Endothelial cell of umbilical vein (primary cell): Measurements from ENCODE around the gene WDR43. TPM values are rescaled to one million over a fixed set of nuclear protein-coding genes. Genes with fewer than 3 reads are reported as not detected.

ENCODE experiments used
- BruUV-seq: library from RNA; stranded (reverse); fragments of 400-500 nt; replicated peaks from 2 replicates; lab custom pipeline; 2021; lab: Mats Ljungman, UMichigan
- CTCF ChIA-PET: fragments of 300-600, 350-600 bp; sonication (Branson Sonifier 250); formaldehyde crosslinking; loops from one replicate; lab custom pipeline; 2021; ENCODE audit warnings: antibody characterized with exemption, inconsistent platforms; lab: Charles Lee
- POLR2A ChIA-PET: fragments of 300-600, 350-600 bp; sonication (Branson Sonifier 250); formaldehyde crosslinking; loops from one replicate; lab custom pipeline; 2021; ENCODE audit warnings: antibody characterized with exemption, inconsistent platforms; lab: Charles Lee
- DNase-seq: peaks from one replicate; pipeline ENCODE4 v3.0.0-alpha.2; 2011; ENCODE audit warnings: low read depth, low spot score
- FAIRE-seq: peaks from 2 replicates; lab custom pipeline; 2011; peaks lifted over from hg19 to GRCh38; lab: Jason Lieb, UNC
- H2AFZ ChIP-seq: 2 replicates; pipeline ENCODE4 v1.6.0; 2012; ENCODE audit warnings: low read depth, low read length, control low read depth, inconsistent platforms
- H3K27ac ChIP-seq: 2 replicates; pipeline ENCODE4 v1.5.1; 2011; ENCODE audit warnings: low read depth, mild to moderate bottlenecking, control low read depth, low read length, moderate library complexity; ENCODE audit not compliant: insufficient read depth
- H3K27me3 ChIP-seq, 2 experiments: 2 replicates each; pipeline versions ENCODE4 v1.6.0 to v1.6.1; 2011; ENCODE audit warnings: low read length in 2 of 2, mixed read lengths in 1 of 2; ENCODE audit not compliant: control insufficient read depth in 2 of 2, insufficient read depth in 2 of 2
- H3K36me3 ChIP-seq, 2 experiments: 2 replicates in 1 of 2; 3 replicates in 1 of 2; pipeline ENCODE4 v1.5.1; 2011; ENCODE audit warnings: low read length in 2 of 2, mild to moderate bottlenecking in 1 of 2, moderate library complexity in 1 of 2; ENCODE audit not compliant: control insufficient read depth in 2 of 2, insufficient read depth in 2 of 2; ENCODE audit errors: extremely low read depth in 1 of 2
- H3K4me1 ChIP-seq: 3 replicates; pipeline ENCODE4 v1.5.1; 2011; ENCODE audit warnings: mild to moderate bottlenecking, low read length; ENCODE audit not compliant: control insufficient read depth, insufficient read depth; ENCODE audit errors: extremely low read depth
- H3K4me2 ChIP-seq: 2 replicates; pipeline ENCODE4 v1.6.1; 2011; ENCODE audit warnings: low read length, control low read depth, mixed read lengths; ENCODE audit not compliant: insufficient read depth
- H3K4me3 ChIP-seq, 3 experiments: fragments of 200-600 bp in 1 of 3; sonication (generic), shearing (Covaris generic) in 1 of 3; replicated peaks in 1 of 3; 2 replicates each; pipeline ENCODE4 v1.5.1; 2011 to 2016; ENCODE audit warnings: control low read depth in 3 of 3, low read length in 3 of 3, mild to moderate bottlenecking in 2 of 3, inconsistent platforms in 1 of 3, low read depth in 1 of 3, moderate library complexity in 1 of 3; ENCODE audit not compliant: insufficient read depth in 1 of 3
- H3K79me2 ChIP-seq: 2 replicates; pipeline ENCODE4 v1.6.0; 2012; ENCODE audit warnings: low read length, inconsistent platforms; ENCODE audit not compliant: control insufficient read depth, insufficient read depth
- H3K9ac ChIP-seq: replicated peaks from 2 replicates; pipeline ENCODE3; 2011; ENCODE audit warnings: low read length, control low read depth; ENCODE audit not compliant: insufficient read depth; ENCODE audit errors: extremely low read depth
- H3K9me1 ChIP-seq: replicated peaks from 3 replicates; pipeline ENCODE4 v1.6.0; 2011; ENCODE audit warnings: mild to moderate bottlenecking, low read length; ENCODE audit not compliant: control insufficient read depth, insufficient read depth; ENCODE audit errors: extremely low read depth
- H3K9me3 ChIP-seq: replicated peaks from 2 replicates; pipeline ENCODE4 v1.5.1; 2012; ENCODE audit warnings: low read length, inconsistent platforms; ENCODE audit not compliant: control insufficient read depth, insufficient read depth
- H4K20me1 ChIP-seq: replicated peaks from 2 replicates; pipeline ENCODE3; 2011; ENCODE audit warnings: mild to moderate bottlenecking, low read length; ENCODE audit not compliant: control insufficient read depth, insufficient read depth; ENCODE audit errors: extremely low read depth
- CTCF ChIP-seq, 2 donors: IDR thresholded peaks; 1 replicate in 1 of 2; 2 replicates in 1 of 2; pipeline ENCODE4 v1.5.1; 2011; ENCODE audit warnings: low read length in 2 of 2, mild to moderate bottlenecking in 2 of 2, moderate library complexity in 2 of 2, control low read depth in 1 of 2, inconsistent platforms in 1 of 2, low read depth in 1 of 2; ENCODE audit not compliant: insufficient read depth in 1 of 2; ENCODE audit errors: extremely low read depth in 1 of 2
- EZH2 ChIP-seq: IDR thresholded peaks from 2 replicates; pipeline ENCODE4 v1.6.1; 2012; ENCODE audit warnings: borderline replicate concordance, low read depth, mild to moderate bottlenecking, moderate library complexity, low read length, inconsistent platforms; ENCODE audit not compliant: severe bottlenecking
- FOS ChIP-seq: IDR thresholded peaks from 2 replicates; pipeline ENCODE4 v1.6.1; 2011; ENCODE audit warnings: mild to moderate bottlenecking, low read length, moderate library complexity, borderline replicate concordance; ENCODE audit not compliant: insufficient read depth
- GATA2 ChIP-seq: IDR thresholded peaks from 2 replicates; pipeline ENCODE4 v1.7.0; 2011; ENCODE audit warnings: low read depth, mild to moderate bottlenecking, moderate library complexity, mixed read lengths, low read length; ENCODE audit not compliant: insufficient read length, insufficient read depth
- JUN ChIP-seq: IDR thresholded peaks from 2 replicates; pipeline ENCODE4 v1.6.1; 2011; ENCODE audit warnings: borderline replicate concordance, low read depth; ENCODE audit not compliant: insufficient read length, insufficient read depth
- MAX ChIP-seq: IDR thresholded peaks from 2 replicates; pipeline ENCODE4 v1.6.1; 2011; ENCODE audit not compliant: insufficient read depth, insufficient read length
- MYC ChIP-seq: IDR thresholded peaks from one replicate; pipeline ENCODE4 v1.6.1; 2011; ENCODE audit warnings: mild to moderate bottlenecking, low read depth, low read length
- POLR2A ChIP-seq: IDR thresholded peaks from 2 replicates; pipeline ENCODE4 v1.6.1; 2012; ENCODE audit warnings: low read depth, mild to moderate bottlenecking, control low read depth, low read length
- POLR2AphosphoS5 ChIP-seq: IDR thresholded peaks from 2 replicates; pipeline ENCODE4 v1.6.1; 2012; ENCODE audit warnings: low read depth, mild to moderate bottlenecking, control low read depth, low read length, moderate library complexity; ENCODE audit not compliant: insufficient read depth
- dilution Hi-C: fragments of 300-500 bp; cut with MboI; formaldehyde crosslinking; loops from one replicate; pipeline ENCODE4 v1.15.0; 2019; ENCODE audit warnings: low sequenced_read_pairs; ENCODE audit not compliant: extremely low pct_ligation_motif_present
- intact Hi-C: fragments of 100-400 bp; cut with micrococcal nuclease; formaldehyde crosslinking; loops from one replicate; pipeline ENCODE4 v1.10.0; 2022
- polyA plus RNA-seq, 4 experiments: library from polyadenylated mRNA; depleted of rRNA in 3 of 4; stranded (reverse) in 3 of 4; unstranded in 1 of 4; fragments of >200 nt; gene quantifications; 2 replicates each; pipeline versions ENCODE4 v1.2.1 to v1.2.3, GENCODE V29; 2011 to 2012; ENCODE audit warnings: missing spikeins in 1 of 4
- total RNA-seq: library from RNA; stranded (reverse); gene quantifications from 2 replicates; pipeline ENCODE4 v1.2.3, GENCODE V29; 2021

WDR43 gene
- total and polyA plus RNA-seq, 2 donors (not counting 3 experiments of a cell fraction or from before 2014, with no cell fraction given) = 23.7 to 60.6 TPM

GRCh38 chr2:28972778-28973335 lies 78.4 kb downstream of the WDR43 start:
- DNase-seq (no peak), FAIRE-seq (no peak)
- Histone ChIP-seq H3K9me3 (no peaks in the 10 kb centered on the region), H3K27ac (no peak overlapping the region), H2AFZ (no peak overlapping the region), H3K9me1 (no peaks in the 10 kb centered on the region), H4K20me1 (no peaks in the 10 kb centered on the region), H3K36me3 (no peaks in the 10 kb centered on the region), H3K79me2 (no peaks in the 10 kb centered on the region), H3K9ac (no peak overlapping the region), H3K4me3 (no peak overlapping the region), H3K4me1 (no peaks in the 10 kb centered on the region), H3K4me2 (no peak overlapping the region), H3K27me3 (peaks cover 0 to 2% of the 10 kb centered on the region in 2 experiments)
- intact Hi-C loops (no loop called here), dilution Hi-C loops (no loop called here)
- TF ChIP-seq FOS = no peak
- no peak for TF ChIP-seq POLR2A
- TF ChIP-seq JUN = no peak
- TF ChIP-seq GATA2 = no peak
- TF ChIP-seq CTCF (IDR thresholded peaks at IDR 0.05; ENCODE audit: extremely low read depth in 1 of 2, insufficient read depth in 1 of 2, low read depth in 1 of 2, low read length in 2 of 2) = no peak
- TF ChIP-seq POLR2AphosphoS5 = no peak
- TF ChIP-seq EZH2 = no peak
- TF ChIP-seq MYC = no peak
- TF ChIP-seq MAX = no peak
- no TSS peak for BruUV-seq
- CTCF ChIA-PET = no interaction called here
- POLR2A ChIA-PET = no interaction called here
